ENCODE measurements around the gene B4GALT3. TPM values are rescaled to one million over a fixed set of nuclear protein-coding genes. Genes with fewer than 3 reads are reported as not detected.

Gene B4GALT3
- total RNA-seq, 1 donor from 2014 or later: 23.2 TPM

DNA sequence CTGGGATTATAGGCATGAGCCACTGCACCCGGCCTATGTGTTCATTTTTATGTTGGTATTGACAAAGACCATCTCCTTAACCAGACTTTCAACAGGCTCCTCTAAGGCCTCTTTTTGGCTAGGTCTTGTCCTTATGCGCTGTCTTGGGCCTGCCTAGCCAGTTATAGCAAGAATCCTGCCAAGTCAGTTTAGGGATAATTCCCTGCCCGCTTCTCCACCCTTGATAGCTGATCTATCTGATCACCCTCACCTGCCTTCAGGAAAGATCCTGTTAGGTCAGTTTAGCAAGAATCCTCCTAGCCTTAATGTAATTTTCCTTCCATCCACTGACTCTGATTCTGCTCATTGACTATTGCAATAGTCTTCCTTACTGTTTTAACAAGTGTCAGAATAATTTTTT is 2.4 kb upstream of the B4GALT3 start:
- H3K9me3 ChIP-seq (replicated peaks): no peaks in the 10 kb centered on the region
- H3K27ac ChIP-seq (replicated peaks): no peak overlapping the region
- no peak for DNase-seq
- H3K4me3 ChIP-seq: no peak overlapping the region
- intact Hi-C loops (cut with micrococcal nuclease): no loop called here
- H3K36me3 ChIP-seq: peaks cover 10% of the 10 kb centered on the region
- TF ChIP-seq, protein P1, sequence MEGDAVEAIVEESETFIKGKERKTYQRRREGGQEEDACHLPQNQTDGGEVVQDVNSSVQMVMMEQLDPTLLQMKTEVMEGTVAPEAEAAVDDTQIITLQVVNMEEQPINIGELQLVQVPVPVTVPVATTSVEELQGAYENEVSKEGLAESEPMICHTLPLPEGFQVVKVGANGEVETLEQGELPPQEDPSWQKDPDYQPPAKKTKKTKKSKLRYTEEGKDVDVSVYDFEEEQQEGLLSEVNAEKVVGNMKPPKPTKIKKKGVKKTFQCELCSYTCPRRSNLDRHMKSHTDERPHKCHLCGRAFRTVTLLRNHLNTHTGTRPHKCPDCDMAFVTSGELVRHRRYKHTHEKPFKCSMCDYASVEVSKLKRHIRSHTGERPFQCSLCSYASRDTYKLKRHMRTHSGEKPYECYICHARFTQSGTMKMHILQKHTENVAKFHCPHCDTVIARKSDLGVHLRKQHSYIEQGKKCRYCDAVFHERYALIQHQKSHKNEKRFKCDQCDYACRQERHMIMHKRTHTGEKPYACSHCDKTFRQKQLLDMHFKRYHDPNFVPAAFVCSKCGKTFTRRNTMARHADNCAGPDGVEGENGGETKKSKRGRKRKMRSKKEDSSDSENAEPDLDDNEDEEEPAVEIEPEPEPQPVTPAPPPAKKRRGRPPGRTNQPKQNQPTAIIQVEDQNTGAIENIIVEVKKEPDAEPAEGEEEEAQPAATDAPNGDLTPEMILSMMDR (IDR thresholded peaks at IDR 0.05; ENCODE audit: borderline replicate concordance): no peak
- no peaks in the 10 kb centered on the region for H3K27me3 ChIP-seq (ENCODE audit: low read depth)
- H3K4me1 ChIP-seq: peaks cover 44% of the 10 kb centered on the region

DNA sequence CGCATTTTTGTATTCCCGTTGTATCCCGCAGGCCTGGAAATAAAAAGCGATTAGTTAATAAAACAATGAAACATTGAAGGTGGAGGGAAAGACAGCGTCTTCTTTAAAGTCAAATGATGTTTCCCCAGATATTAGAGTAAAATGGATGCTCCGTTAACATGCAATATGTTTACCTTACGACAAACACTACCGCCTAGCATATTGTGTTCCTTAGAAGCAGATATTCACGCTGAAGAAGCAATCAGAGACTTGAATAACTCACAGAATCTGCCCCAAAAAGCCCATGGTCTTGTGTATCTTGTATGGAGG is 583 bp upstream of the B4GALT3 start:
- peak overlapping the region; percentile 85 for H3K4me3 ChIP-seq
- H3K27ac ChIP-seq (replicated peaks): peak overlapping the region; percentile 91
- H3K9me3 ChIP-seq (replicated peaks): no peaks in the 10 kb centered on the region
- H3K36me3 ChIP-seq: peaks cover 28% of the 10 kb centered on the region
- intact Hi-C loops (cut with micrococcal nuclease): no loop called here
- H3K27me3 ChIP-seq (ENCODE audit: low read depth): no peaks in the 10 kb centered on the region
- peaks cover 44% of the 10 kb centered on the region for H3K4me1 ChIP-seq
- TF ChIP-seq, protein P1 (IDR thresholded peaks at IDR 0.05; ENCODE audit: borderline replicate concordance): no peak
- no peak for DNase-seq

DNA sequence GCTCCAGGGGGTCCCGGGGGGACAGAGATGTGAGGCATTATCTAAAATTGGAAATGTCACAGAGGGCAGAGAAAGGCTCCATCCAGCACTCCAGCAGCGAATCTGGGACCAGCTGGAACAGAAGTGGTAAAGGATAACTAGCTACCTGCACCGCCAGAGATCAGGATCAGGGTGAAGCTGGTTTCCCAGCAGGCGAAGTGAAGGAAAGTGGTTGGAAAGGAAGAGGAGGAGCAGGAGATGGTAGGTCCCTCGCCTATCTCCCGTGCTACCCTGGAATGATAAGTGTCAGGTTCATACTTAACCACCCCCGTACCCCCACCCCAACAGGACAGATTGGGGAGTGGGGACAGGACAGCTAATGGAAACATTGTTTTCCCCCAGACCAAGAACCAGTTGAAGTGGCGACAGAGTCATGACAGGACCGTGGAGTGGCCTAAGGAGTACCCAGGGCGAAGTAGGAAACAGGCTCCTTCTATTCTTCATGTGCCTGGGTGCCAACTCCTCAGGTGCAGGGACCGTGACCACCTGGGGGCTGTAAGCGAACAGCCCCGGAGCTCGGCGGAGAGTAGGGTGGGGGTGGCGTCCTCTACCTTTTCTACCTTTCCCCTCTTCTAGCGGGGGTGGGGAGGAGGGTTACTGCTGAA is 717 bp downstream of the B4GALT3 start:
- Histone ChIP-seq H3K4me1 (peaks cover 47% of the 10 kb centered on the region), H3K9me3 (replicated peaks) (no peaks in the 10 kb centered on the region), H3K27me3 (ENCODE audit: low read depth) (no peaks in the 10 kb centered on the region), H3K27ac (replicated peaks) (peak overlapping the region; percentile 91), H3K4me3 (peak overlapping the region; percentile 85), H3K36me3 (peaks cover 41% of the 10 kb centered on the region)
- intact Hi-C loops (cut with micrococcal nuclease): no loop called here
- TF ChIP-seq, protein P1 (IDR thresholded peaks at IDR 0.05; ENCODE audit: borderline replicate concordance): no peak
- DNase-seq: no peak

DNA sequence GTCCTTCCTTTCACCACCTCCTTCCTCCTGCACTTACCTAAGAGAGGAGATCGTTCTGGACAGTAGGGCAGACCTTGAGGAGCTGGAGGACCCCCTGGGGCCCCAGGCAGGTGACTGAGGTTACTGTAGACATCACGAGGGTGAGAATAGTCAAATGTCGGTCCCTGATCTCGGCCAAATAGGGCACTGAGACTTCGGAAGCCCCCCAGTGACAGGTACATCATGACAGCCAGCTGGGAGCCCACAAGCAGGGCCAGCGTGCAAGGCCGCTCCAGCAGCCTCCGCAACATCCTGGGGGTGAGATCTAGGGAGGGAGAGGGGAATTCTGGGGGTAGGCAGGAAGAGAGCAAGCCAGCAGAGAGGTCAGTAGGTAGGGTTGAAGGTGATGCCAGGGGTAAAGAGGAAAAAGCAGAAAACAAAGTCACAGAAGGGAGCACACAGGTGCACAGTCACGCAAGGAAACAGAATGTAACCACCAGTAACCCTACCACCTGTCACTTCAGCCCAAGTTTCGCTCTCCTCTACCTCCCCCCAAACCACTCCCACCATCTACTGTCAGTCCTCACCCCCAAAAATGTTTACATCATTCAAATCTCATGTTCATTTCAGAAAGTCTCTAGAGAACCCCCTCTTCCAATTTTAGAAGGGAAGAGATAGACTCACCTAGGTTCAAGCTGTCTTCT is 1.4 kb downstream of the B4GALT3 start:
- Histone ChIP-seq H3K4me1 (peaks cover 47% of the 10 kb centered on the region), H3K4me3 (peak overlapping the region; percentile 85), H3K9me3 (replicated peaks) (no peaks in the 10 kb centered on the region), H3K27me3 (ENCODE audit: low read depth) (no peaks in the 10 kb centered on the region), H3K36me3 (peaks cover 48% of the 10 kb centered on the region), H3K27ac (replicated peaks) (peak overlapping the region; percentile 91)
- TF ChIP-seq, protein P1 (IDR thresholded peaks at IDR 0.05; ENCODE audit: borderline replicate concordance): no peak
- no peak for DNase-seq
- intact Hi-C loops (cut with micrococcal nuclease): no loop called here

DNA sequence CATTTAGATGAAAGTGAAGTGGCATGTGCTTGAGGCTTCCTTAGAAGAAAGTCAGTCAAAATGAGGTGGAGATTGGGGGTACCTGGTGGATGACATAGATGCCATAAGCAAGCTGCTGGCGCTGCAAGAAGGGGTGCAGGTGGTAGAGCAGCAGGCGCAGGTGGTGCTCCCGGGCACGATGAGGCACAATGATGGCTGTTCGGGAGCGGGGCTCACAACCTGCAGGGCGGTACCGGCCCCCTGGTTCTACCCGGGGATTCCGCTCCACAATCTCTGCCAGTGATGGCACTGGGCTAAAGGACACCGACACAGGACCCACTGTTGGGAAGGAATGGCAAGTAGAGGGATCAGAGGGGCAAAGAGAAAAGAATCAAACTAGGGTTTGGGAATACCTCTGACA is 2.4 kb downstream of the B4GALT3 start:
- no peak overlapping the region for H3K27ac ChIP-seq (replicated peaks)
- H3K4me1 ChIP-seq: peaks cover 47% of the 10 kb centered on the region
- no peak overlapping the region for H3K4me3 ChIP-seq

More for the DNA sequence above, 2.4 kb downstream of the B4GALT3 start:
- DNase-seq: no peak
- H3K36me3 ChIP-seq: peaks cover 58% of the 10 kb centered on the region
- no peaks in the 10 kb centered on the region for H3K27me3 ChIP-seq (ENCODE audit: low read depth)
- TF ChIP-seq, protein P1 (IDR thresholded peaks at IDR 0.05; ENCODE audit: borderline replicate concordance): no peak
- no peaks in the 10 kb centered on the region for H3K9me3 ChIP-seq (replicated peaks)
- intact Hi-C loops (cut with micrococcal nuclease): no loop called here
